ENCODE data around the gene PCGF3. TPM values are rescaled to one million over a fixed set of nuclear protein-coding genes. Genes with fewer than 3 reads are reported as not detected.
A peak's percentile ranks its signal among the peaks of the same experiment; 100 is the strongest.

Gene PCGF3
- total and polyA plus RNA-seq, 9 of the 15 experiments (the other 6 are each of a cell fraction or from before 2014, with no cell fraction given) = 2.6 to 46.1 (median 20.3) TPM

DNA sequence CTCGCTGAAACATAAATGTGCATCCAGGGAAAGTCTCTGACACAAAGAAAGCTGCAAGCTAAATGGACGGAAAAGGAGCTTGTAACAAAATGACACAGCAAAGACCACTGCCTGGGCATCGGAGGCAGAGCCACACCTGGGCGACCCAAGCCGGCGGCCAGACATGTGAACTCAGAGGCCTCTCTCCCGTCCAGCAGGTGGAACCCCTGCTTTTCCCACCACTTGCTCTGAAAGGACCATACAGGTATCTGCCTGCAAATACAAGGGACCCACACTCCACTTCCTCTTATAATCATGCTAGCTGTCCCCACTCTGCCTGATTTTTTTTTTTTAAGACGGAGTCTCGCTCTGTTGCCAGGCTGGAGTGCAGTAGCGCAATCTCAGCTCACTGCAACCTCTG, 108.3 kb downstream of the PCGF3 start (continued):
- no peak for TF ChIP-seq PBX2 (CRISPR knock-in tag; IDR thresholded peaks at IDR 0.05; ENCODE audit: low read depth)
- no peak for TF ChIP-seq PBX2 (tag; conservative IDR thresholded peaks at IDR 0.05; ENCODE audit: low read depth)

DNA sequence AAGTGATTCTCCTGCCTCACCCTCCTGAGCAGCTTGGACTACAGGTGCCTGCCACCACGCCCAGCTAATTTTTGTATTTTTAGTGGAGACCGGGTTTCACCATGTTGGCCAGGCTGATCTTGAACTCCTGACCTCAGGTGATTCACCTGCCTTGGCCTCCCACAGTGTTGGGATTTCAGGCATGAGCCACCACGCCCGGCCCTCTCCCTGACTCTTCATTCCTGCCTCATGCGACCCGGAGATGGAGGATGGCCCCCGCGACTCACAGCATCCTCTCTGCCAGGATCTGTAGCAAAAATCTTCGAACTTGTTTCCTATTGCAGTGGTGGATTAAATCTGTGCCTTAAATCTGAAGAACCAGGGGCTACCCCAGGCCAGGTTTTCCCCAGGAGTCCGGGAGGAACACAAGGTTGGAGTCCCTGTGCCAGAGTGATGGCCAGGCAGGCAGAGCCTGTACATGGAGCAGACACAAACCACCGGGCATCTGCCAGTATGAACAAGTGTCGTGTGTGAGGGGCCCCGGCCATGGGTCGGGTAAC, 108.7 kb downstream of the PCGF3 start:
- in situ Hi-C loops (cut with MboI) = no loop called here
- 2% methylated on average over 14 of the region's 14 CpGs for WGBS (ENCODE audit: insufficient coverage, low coverage, missing lambda C conversion rate)
- FAIRE-seq (no peak), DNase-seq (ENCODE audit: extremely low read depth in 1 of 4, low spot score in 3 of 4) (no peak), ATAC-seq (no peak)
- BruUV-seq (replicated peaks) = no TSS peak
- Histone ChIP-seq H3K4me2 (ENCODE audit: insufficient read depth, low read length) (no peak overlapping the region), H2AFZ (ENCODE audit: low read depth, low read length) (no peak overlapping the region), H3K4me3 (no peak overlapping the region), H3K9ac (ENCODE audit: insufficient read depth in 1 of 2, low read depth in 2 of 2, low read length in 2 of 2) (no peak overlapping the region), H3K4me1 (replicated peaks in 1 of 2; ENCODE audit: control insufficient read depth in 2 of 2, insufficient read depth in 2 of 2, low read length in 2 of 2) (peaks cover 0 to 3% of the 10 kb centered on the region in 2 experiments; a peak in 1 of 5 replicates), H3K9me1 (ENCODE audit: control insufficient read depth, insufficient read depth, low read length) (no peaks in the 10 kb centered on the region), H4K20me1 (replicated peaks; ENCODE audit: control insufficient read depth, insufficient read depth, low read length) (no peaks in the 10 kb centered on the region), H3K79me2 (ENCODE audit: control insufficient read depth, insufficient read depth, low read length) (no peaks in the 10 kb centered on the region), H3K9me3 (replicated peaks; ENCODE audit: control insufficient read depth, insufficient read depth, low read depth, low read length) (no peaks in the 10 kb centered on the region), H3K36me3 (ENCODE audit: control insufficient read depth, insufficient read depth, low read length) (no peaks in the 10 kb centered on the region), H3K27me3 (ENCODE audit: control insufficient read depth in 2 of 2, insufficient read depth in 2 of 2, low read length in 2 of 2) (peaks cover 34 to 80% of the 10 kb centered on the region in 2 experiments), H3K27ac (ENCODE audit: extremely low read depth, low read depth, low read length) (no peak overlapping the region)
- 0 out of 4 replicates have a peak, but pooled peaks of 1 of the 2 experiments have one; percentile 24 for TF ChIP-seq KDM1A (IDR thresholded peaks at IDR 0.05)
- TF ChIP-seq ZNF551 (CRISPR knock-in tag; IDR thresholded peaks at IDR 0.05) = no peak
- TF ChIP-seq GTF2E2 (tag; IDR thresholded peaks at IDR 0.05) = no peak
- TF ChIP-seq FOXJ2 (tag; IDR thresholded peaks at IDR 0.05) = no peak
- TF ChIP-seq FOXK1 (CRISPR knock-in tag; IDR thresholded peaks at IDR 0.05; ENCODE audit: borderline replicate concordance) = no peak
- TF ChIP-seq SP1 (CRISPR knock-in tag; IDR thresholded peaks at IDR 0.05) = no peak
- no peak for TF ChIP-seq TCF7L2 (IDR thresholded peaks at IDR 0.05; ENCODE audit: low read depth, low read length)
- TF ChIP-seq HNRNPLL (IDR thresholded peaks at IDR 0.05; ENCODE audit: low read depth, low read length, poor library complexity, severe bottlenecking) = no peak
- ChIA-PET CTCF (ENCODE audit: low intra/inter-chr PET ratio) (interaction anchor here (0.6 kb wide), 1 partner anchor 25 kb away, joined by 3 read pairs; no protein-coding TSS in a partner anchor), POLR2A (interaction anchor here (0.8 kb wide), 1 partner anchor 43 kb away, joined by 4 read pairs; no protein-coding TSS in a partner anchor)
- intact Hi-C loops (cut with micrococcal nuclease) = no loop called here

All from K562 (cell line).